ENCODE results near the gene SNAP47.
"Not testable (repeated sequence)": the region's sequence is repeated elsewhere in the genome, so short reads cannot be mapped to it uniquely, and the experiment has no call there.

SNAP47 gene

DNA sequence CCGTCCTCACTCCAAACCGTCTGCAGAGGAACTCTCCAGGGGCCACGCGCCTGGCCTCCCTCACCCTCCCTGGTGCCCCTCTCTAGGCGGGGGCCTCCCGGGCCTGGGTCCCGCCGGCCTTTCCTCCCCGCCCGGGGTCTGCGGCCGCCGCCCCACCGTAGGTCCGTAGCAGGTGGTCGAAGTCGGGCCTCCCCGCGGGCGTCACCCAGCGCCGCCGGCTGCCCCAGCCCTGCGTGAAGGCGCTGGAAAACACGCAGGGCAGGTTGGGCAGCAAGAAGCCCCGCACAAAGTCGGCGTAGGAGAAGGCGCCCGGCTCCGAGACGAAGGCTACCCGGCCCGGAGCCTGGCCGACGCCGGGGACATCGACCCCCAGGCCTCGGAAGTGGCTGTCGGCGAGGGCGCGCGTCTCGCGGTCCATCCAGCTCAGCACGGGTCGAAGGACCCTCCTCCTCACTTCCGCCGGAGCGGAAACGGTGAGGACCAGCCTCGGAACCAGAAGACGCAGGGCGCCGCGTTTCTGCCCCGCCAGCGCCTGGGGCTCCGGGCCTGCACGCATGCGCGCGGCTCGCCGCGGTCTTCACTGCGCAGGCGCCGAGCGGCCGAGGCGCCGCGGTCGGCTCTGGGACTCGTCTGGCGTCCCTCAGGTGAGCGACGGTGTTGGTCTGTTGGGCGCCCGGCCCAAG, at the start of gene SNAP47, which contains the start of gene JMJD4:
TSS of gene SNAP47 (plus strand) at position 580 of the 683 bp plus-strand sequence. CDS start 12,302 bp downstream, outside the sequence.
TSS of gene JMJD4 (minus strand) at position 447 of the 683 bp plus-strand sequence. CDS start at position 418, 29 bp downstream.
- peak; percentile 88 for DNase-seq (ENCODE audit: low spot score)

- no peak for DNase-seq (ENCODE audit: low spot score)
These were observed 49.4 kb upstream of the SNAP47 start for GRCh38 chr1:227685807-227686206.

GRCh38 chr1:227697321-227697864, 37.8 kb upstream of the SNAP47 start:
- no peak for DNase-seq (ENCODE audit: low spot score)

GRCh38 chr1:227701631-227702030, 33.6 kb upstream of the SNAP47 start:
- not testable (repeated sequence) for DNase-seq (ENCODE audit: low spot score)

DNA sequence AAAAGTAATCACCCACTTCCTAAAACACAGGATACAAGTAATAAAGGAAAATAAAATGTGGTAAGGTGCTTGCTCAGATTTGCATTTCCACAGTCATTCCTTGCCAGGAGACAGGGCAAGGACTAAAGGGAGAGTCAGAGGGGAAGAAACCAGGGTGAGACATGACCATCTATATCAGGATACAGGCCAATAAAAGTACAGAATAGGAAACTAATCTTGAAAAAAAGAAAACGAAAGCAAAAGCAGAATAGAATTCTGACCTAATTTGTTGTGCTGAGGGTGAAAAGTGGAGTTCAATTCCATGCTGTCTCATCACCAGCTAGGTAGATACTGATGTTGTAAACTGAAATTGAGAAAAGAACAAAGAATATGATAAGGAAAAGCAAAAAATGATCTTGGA, 27.4 kb upstream of the SNAP47 start:
- DNase-seq (ENCODE audit: low spot score): no peak

- DNase-seq (ENCODE audit: low spot score): no peak
These were observed 25.8 kb upstream of the SNAP47 start for GRCh38 chr1:227709451-227709850.

- not testable (repeated sequence) for DNase-seq (ENCODE audit: low spot score)
These were observed 24.8 kb upstream of the SNAP47 start for GRCh38 chr1:227710474-227710873.

- no peak for DNase-seq (ENCODE audit: low spot score)
These were observed 22.6 kb upstream of the SNAP47 start for GRCh38 chr1:227712648-227713047.

- DNase-seq (ENCODE audit: low spot score): no peak
These were observed 16.3 kb upstream of the SNAP47 start for GRCh38 chr1:227718932-227719331.

DNA sequence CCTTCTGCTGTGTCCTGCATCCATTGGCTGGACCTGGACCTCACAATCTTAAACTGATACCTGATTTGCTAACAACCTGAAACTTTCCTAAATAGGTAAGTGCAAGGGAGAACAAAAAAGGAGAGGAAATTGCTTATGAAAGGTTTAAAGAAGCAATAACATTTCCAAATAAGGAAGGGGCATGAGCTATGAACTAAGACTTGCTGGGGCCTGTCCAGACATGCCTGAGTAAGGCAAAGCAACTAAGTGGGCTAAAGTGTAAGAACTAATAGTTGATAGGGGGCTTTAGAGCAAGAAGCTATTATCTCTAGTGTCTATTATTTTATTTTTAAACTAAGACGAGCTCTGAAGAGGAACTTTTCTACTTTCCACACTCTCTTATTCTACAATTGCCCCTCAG, 11.8 kb upstream of the SNAP47 start:
- DNase-seq (ENCODE audit: low spot score): no peak

DNA sequence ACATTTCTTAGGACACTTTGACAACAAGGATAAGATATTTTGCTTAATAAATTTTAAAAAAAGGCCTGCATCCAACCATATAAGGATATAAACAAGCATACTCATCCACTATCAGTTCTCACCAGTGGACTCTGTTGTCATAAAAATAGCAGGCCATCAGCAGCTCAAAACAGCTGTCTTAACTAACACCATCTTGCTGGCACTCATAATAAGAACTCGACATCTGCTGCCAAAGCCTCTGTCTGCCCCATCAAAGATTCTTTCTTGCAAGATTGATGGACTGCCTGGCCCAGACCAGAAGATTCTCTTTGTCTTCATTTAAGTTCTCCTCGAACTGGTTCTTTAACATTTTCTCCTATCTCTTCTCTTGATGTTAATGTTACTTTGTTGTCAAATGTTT, 10.2 kb upstream of the SNAP47 start:
- no peak for DNase-seq (ENCODE audit: low spot score)

DNA sequence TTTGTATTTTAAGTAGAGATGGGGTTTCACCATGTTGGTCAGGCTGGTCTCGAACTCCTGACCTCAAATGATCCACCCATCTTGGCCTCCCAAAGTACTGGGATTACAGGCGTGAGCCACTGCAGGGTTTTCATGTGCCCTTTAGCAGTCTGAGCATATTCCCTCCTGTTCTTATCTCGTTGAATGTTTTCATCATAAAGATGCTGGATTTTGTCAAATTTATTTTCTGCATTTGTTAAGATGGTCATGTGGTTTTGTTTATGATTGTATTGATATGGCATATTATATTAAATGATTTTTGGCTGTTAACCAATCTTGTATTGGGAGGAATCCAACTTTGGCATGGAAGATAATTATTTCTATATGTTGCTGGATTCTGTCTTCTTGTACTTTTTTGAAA, 8.9 kb upstream of the SNAP47 start:
- no peak for DNase-seq (ENCODE audit: low spot score)

DNA sequence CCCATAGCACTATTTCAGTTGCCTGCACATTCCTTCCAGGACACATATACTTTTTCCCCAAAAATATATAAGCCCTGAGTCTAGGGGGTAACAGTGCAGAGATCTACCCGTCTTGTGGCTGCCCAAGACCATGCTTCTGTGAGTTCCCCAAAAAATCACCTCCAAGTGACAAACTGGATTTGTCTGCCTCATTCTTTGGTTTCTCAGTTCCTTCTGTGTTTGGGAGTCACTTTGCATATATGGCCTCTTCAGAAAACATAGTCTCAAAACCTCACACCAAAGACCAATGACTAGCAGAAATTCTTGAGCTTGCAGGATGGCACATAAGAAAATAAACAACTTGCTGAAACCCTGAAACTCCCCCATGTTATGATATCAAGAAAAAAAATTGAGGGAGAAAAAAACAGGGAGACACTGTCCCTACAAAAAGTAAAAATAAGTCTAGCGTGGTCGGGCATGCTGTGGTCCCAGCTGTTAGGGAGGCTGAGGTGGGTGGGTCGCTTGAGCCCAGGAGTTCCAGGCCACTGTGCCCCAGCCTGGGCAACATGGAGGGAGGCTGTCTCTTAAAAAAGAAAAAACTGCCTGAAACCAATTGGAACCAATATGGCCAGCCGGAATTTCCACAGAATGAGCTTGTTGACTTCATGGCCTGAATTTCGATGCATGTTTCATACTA, 8.2 kb upstream of the SNAP47 start:
- no peak for DNase-seq (ENCODE audit: low spot score)

- DNase-seq (ENCODE audit: low spot score): no peak
These were observed 7.0 kb upstream of the SNAP47 start for GRCh38 chr1:227728059-227728891.

- DNase-seq (ENCODE audit: low spot score): no peak
These were observed 6.4 kb upstream of the SNAP47 start for GRCh38 chr1:227728892-227729143.

- DNase-seq (ENCODE audit: low spot score): no peak
These were observed 5.9 kb upstream of the SNAP47 start for GRCh38 chr1:227729144-227729880.

- no peak for DNase-seq (ENCODE audit: low spot score)
These were observed 5.2 kb upstream of the SNAP47 start for GRCh38 chr1:227729881-227730629.

GRCh38 chr1:227730630-227731151, 4.5 kb upstream of the SNAP47 start:
- no peak for DNase-seq (ENCODE audit: low spot score)

DNA sequence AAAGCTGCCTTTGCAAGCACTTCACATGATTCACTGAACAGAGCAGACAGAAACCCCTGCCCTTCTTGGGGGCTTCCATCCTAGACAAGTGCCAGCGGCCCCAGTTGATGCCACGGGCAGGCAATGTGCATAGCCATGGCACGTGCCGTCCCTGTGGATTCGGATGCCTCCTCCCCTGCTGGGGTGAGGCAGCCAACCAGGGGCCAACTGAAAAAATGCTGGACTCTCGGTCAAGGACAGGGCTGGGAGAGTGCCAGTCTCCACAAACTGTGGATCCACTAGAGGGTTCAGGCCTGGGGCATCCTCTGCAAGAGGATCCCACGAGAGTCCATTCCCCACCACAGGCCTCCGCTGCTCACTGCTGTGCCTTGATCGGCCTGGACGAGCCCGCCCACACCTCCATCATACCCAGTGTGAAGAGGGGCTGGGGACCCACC, 4.0 kb upstream of the SNAP47 start:
- DNase-seq (ENCODE audit: low spot score): no peak

DNA sequence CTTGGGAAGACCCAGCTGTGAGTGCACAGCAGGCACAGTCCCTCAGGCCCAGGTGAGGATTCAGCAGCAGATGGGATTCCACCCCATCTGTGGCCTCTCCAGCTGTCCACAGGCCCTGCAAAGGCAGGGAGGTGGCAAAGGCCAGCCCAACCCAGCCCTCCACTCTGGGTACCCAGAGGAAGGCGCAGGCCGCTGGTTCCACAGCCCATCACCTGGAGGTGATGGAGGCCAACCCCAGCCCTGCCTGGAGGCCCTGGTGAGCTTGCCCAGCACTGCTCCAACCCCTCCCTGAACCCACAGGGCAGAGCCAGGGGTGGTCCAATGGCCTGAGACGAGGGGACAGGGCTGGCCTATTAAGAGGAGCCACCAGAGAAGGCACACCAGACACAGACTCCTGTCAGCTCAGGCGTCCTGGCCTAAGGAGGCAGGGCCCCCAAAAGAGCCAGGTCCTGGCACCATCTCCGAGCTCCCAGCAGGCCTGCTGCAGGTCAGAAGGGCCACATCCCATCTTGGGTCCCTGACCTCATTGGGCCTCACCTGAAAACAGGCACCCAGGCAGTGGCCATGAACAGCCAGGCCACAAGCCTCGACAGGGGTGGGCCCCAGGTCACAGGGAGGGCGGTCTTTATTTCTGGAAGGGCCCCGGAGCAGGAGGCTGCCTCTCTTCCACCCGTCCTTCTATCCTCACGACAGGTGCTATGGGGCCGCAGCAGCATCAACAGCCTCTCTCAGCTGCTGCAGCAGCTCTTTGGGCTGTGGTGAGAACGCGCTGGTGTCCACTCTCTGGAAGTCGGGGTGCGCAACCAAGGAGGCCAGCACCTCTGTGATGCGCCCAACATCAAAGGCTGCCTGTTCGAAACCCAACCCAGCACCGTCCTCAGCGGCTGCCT, 3.3 kb upstream of the SNAP47 start:
- DNase-seq (ENCODE audit: low spot score): no peak

Data from hematopoietic multipotent progenitor cell treated with erythropoietin and hydrocortisone succinate and interleukin-3 and kit ligand, for 17 days (in vitro differentiated cells).